GOT3 (cell line): Measurements from ENCODE around the gene ZNF800.

ENCODE experiments used
- DNase-seq: peaks from one replicate; lab custom pipeline; 2025; ENCODE audit warnings: mixed read lengths; lab: John Stamatoyannopoulos, UW

The ZNF800 gene

DNA sequence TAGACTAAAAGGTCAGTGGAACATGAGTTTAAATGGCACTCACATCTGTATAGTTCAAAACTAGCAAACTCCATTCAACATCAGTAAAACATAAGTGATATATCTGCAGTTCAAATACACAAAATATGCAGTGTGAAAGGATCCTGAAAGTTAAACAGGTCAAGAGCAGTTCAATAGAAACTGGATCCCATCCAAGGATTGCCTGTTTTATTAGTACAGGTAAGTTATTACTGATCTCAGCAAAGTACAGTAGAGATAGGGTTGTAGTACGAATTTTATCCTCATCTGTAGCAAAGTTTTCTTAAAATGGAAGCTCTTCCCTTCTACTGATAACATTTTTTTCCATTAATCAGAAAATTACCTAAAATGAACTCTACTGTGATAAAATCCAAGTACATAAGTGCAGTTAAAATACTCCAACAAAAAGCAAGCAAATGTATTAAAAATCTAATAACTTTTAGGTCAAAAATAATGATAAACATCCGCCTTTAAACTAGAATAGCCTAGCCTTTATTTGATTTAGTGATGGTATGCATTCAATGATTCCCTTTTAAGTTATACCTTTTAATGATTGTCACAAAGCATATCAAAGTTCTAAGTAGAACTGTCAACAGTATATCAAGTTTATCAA, 2.2 kb downstream of the ZNF800 start:
- no peak for DNase-seq

DNA sequence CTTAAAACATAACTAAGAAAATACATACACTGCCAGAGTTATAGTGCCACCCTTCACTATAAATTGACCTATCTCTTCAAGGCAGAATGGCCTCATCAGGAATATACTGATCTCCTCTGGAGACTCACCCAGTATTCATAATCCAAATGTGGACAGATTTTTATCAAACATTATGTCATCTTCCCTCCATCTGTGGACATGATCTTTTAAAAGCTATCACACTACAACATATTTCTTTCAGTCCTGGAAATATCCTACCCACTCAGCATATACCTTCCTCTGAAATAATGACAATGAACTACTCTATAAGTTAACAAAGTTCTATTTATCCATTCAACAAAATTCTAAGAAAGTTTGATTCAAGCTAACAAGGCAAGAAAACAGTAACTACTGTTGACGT, 3.2 kb downstream of the ZNF800 start:
- no peak for DNase-seq

DNA sequence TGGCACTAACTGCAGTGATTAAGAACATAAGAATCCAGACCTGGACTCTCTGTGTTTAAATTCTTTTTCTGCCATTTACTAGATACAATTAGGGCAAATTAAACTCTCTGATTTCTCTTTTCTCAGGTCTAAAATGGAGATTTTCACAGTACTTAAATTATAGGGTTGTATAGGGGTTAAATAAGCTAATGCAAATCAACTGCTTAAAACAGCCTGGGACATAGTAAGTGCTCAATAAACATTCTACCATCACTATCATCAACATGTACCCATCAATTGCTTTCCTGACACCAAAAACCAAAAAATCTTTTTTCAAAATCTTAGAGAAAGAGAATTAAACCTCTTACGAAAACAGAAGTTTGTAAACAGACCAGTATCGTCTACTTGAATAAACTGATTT, 4.5 kb downstream of the ZNF800 start:
- DNase-seq, result no peak

DNA sequence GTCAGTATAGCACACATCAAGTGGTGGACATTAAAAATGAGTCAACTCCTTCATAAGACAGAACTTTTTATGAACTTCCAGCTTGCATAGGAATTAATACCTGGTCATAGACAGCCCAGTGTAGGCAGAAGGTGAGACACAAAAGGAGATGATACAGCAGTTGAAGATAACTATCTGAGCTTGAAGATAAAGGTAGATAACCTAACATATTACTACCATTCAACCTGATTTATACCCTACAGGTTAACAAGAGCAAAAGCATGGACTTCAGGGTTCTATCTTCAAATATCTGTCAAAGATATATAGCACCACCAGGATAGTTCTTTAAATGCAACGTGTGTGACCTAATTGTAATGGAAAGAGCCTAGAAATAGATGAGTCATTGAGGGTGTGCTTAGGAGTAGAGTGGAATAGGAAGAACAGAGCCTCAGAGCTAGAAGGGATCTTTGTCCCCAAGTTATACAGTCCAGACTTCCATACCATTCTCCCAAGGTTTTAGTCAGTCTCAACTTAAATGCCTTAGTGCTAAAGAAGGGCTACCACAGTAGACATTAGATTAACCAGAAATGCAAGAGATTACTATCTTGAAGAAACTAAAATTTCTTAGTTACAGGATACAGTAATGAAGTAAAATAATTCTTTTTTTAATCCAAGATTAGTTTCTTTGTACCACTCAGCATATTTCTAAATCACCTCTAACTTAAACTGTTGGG, 9.2 kb downstream of the ZNF800 start:
- no peak for DNase-seq

DNA sequence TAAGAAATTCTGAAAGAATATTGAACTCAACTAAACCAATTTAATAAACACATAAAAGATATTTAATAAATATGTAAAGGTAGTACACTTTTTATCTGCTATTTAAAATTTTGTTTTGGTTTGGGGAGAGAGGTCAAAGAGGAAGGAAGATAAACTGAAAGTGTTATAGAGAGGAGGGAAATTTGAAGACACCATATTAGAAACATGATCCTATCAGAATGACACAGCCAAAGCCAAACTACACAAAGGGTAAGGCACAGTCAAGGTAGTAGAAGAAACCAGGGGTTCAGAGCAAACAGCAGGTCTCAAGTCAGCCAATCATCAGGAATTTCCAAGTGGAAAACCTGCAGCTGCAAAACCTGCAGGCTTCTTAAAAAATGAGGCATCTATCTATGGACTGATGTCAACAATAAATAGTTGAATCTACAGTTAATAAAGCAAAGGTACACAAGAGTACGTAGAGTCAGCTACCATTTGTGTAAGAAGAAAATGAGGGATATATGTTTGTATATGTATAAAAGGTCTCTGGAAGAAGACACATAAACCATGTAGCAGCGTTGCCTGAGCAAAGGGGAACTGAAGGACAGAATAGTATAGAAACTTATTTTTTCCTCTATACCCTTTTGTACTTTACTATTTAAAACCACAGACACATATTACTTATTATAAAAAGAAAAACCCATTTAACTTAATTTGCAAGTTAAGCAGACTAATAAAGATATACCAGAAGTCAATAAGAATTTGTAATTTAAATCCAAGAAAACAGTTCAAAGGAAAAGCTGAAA, 10.0 kb downstream of the ZNF800 start:
- DNase-seq, result no peak

DNA sequence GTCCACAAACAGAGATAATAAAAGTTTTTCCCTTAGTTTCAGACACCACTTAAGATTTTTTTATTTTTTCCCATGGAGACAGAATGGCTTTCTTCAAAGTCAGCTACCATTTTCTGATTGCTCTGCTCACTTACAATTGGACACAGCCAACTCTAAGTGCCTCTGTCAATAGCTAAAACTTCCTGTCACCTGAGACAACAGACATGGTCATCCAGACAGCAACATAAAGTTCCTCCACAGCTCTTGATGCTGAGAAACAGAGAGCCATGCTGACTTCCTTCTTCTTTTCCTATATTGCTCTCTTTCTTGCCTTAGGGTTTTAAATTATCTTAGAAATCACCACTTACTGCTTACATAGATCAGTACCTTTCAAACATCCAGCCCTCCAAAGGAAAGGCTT, 12.0 kb downstream of the ZNF800 start:
- DNase-seq, result no peak

DNA sequence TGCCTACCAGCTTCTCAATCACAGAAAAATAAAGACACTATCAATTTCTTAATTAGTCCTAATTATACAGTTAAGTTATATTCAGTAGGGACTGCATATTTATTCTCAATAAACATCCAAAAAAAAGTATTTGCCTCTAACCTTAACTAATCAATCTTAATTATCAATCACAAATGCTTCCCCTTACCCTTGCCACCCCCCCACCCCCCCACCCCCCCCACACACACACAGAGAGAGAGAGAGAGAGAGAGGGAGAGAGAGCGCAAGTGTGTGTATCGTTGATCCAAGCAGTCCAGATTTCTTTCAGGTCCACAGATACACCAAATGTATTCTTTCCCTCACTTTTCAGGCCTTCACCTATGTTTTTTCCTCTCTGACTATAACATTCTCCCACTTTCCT, 12.9 kb downstream of the ZNF800 start:
- no peak for DNase-seq

DNA sequence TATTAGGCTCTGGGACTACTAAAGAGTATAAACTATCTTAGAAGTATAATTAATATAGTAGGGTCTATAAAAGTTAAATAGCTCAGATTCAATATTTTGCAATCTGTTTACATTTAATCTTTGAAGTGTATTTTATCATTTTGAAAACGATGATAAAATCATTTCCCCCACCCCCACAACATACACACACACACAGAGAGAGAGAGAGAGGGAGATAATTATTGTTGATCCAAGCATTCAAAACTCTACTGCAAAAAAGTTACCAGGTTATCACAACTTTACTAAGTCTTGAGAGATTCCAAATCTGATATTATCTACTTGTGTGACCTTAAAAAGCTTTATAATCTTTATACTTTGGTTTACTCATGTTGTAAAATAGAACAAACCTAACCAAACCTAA, 14.0 kb downstream of the ZNF800 start:
- DNase-seq, result no peak

DNA sequence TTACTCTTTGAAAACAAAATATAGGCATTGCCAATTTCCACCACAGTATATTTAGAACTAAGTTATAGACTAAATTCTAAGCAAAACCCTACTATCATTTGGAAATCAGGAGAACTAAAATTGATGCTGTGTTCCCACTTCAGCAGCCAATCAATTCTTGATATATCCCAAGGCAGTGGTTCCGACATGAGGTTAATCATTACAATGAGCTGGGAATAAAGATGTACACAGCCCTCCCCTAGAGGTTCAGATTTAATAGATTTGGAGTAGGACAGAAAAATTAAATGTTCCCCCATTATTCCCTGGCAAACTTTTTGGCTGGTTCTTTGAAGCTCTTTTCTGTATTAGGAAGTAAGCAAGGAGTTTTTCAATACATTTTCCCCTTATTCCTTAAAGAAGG, 15.1 kb downstream of the ZNF800 start:
- DNase-seq, result no peak

DNA sequence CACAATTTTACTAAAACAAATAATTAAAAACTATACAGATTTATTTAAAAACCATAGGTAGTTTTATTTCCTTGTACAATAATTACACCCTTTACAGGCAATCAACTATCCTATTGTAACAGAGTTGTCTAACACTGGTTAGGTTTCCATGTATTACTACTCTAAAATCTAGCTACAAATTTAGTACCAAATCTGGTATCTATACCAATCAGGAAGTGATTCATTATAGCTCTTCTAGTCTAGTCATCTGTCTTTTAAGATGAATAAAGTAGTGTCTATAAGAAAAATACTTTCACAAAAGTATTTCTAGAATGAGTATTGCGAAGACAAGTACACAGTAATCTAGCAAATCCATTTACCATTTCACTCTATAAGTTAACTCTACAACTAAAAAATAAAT, 16.9 kb downstream of the ZNF800 start:
- DNase-seq, result no peak

DNA sequence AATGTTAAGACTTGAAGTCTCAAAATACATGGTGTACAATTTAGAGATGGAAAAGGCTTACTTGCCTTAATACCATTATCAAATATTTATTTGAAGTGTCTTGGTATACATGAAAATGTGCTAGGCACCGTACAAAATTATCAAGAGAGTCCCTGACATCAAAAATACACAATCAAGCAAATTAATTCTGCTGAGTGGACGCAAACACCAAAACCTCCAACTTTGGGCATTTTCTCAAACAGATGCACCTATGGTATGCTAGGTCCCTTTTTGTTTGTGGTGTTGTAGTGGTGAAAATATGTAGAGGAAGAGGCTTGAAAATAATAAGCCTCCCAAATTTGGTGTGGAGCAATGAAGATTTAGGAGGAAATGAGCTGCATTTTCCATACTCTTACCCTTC, 24.8 kb downstream of the ZNF800 start:
- no peak for DNase-seq

DNA sequence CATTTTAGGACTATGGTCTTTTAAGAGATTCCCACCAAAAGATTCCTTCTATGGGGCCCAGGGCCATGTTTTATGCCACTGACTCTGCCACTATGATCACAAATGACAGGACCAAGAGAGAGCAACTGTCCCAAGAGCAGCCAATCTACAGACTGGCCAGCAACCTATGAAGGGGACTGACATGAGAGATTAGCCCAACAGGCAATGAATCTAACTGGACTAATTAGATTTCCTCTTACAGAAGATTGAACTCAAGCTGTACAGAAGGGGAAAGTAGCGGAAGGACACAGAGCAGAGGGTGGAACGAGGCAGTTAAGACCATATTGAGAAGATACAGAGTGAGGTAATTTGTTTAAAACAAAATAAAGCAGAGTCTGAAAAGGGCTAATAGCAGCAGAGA, 25.8 kb downstream of the ZNF800 start:
- DNase-seq, result no peak

DNA sequence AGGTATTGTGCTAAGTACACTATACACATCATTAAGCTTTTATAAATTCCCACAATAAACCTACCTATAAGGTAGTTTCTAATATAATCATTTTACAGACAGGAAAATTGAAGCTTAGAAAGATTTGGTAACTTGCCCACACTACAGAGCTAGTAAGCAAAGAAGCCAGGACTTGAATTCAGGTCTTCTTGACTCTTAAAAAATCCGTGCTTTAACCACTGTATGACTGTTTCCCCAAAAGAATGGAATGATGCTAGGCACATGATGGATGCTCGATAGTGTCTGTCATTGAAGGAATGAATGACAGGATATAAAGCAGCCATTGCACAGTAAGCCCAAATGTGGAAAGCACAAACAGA, 26.6 kb downstream of the ZNF800 start:
- DNase-seq, result no peak

DNA sequence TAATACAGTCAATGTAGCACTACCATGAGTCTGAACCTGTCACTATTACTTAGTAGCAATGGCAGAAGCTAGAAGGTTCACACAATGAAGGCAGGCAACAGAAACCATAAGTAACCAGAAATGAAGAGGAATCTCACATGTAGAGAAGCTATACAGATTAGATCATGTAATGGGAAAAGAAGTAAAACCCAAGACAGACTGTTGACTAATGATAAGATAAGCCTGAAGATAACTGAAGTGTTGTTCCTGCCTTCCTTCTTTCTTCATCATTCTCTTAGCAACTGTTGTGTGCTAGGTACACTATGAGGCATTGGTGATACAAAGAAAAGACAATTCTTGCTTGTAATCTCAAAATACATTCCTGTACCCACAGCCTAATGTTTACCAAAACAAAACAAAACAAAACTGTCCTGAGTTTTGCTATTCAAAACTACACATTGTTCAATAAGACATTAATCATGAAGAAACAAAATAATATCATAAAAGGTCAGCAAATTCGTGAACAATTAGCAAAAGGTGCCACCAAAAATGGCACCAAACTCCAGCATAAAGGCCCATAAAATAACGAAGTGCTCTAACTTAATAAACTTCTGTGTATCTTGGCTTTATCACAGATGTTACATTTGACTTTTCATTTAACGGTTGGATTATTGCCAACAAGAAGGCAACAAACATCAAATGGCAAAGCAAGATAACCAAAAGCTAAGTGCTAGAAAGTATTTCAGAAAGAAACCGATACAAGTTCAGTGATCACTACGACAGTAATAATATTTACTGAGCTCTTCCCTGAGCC, 27.1 kb downstream of the ZNF800 start:
- DNase-seq, result no peak

DNA sequence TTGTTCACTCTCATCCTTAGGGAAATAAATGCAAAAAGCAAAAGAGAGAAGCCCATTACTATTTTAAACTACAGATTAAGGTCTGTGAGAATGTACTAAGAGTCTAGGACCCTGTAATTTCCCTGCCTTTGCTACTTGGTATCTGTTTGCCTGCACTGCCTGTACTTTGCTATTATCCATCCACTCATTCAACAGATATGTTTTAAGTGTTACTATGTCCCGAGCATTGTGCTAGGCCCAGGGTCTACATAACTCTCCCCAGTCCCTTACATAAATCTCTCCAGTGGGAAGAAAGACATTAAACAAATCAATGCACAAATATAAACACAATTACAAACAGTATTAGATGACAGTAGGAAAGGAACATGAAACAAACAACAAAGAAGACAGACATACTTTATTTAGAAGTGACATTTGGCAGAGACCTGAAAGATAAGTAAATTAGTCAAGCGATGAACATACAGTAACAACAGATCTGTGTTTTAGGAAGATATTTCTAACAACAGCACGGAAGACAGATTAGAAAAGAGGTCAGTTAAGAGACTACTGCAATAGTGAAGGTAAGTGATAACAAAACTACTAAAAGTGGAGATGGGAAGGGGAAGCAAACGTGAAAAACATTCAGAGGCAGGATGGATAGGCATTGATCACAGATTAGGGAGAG, 30.0 kb downstream of the ZNF800 start:
- no peak for DNase-seq

DNA sequence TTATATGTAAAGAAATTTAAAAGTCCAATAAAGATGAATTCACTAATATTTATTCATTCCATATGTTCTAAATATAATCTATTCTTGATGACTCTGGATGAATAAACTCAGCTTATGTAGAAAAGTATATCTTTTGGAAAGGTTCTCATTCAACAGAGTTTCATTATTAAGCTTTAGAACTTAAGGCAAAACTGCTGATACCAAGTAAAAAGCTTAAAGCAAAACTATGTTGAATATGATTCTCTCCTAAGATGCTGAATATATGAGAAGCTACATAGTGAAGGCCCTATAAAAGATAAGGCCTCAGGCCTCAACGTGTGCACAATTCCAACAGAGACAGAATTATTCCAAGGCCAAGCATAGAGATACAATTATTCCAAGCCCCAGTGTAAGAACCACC, 30.8 kb downstream of the ZNF800 start:
- no peak for DNase-seq

DNA sequence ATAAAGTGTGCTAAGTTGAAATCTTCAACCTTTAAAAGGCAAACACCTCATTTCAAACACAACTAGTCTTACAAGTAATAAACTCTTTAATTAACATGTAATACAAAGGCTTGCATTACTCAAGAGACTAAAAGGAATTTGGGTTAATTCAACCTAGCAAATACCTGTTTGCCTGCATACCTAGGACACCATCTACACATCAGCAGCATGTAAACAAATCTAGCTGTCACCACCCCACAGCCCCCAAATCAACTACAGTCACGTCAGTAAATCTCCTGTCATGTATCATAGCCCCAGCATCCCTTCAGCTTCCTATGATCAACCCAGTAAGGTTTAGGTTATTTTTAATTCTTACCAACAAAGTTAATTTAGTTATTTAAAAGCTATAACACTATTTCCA, 33.5 kb downstream of the ZNF800 start:
- no peak for DNase-seq

DNA sequence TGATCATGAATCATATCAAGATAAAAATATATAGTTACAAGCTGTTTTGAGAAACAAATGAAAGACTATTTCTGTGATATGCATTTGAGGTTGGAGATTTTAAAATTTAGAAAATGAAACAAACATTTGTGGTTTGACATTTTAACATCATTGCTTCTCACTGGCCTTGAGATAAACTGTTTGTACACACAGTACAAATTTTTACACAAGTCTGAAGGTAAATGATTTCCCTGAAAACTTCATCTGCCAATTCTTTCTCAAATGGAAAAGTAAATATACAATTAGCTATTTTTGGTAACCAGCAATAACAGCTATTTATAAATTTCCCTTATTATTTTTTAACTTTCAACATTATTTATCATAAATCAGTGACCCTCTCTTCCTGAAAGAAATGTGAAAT, 38.6 kb downstream of the ZNF800 start:
- DNase-seq, result no peak

DNA sequence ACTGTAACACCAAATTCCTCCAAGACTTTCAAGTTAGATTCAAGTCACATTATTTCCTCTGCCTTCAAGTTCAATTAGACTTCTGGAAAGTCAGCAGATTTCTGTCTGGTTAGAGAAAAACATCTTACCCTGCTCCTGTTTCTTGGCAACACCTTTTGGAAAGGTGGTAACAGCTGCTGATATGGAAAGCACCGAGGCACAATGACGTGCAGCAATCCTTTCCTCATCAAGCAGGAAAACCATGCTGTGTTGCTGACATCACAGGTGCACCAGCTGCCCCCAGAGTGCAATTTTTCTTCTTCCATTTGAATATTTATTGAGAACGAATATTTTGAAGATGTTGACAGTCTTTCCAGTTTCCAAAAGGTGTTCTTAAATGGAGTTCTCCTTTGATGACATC, 41.9 kb downstream of the ZNF800 start:
- no peak for DNase-seq

DNA sequence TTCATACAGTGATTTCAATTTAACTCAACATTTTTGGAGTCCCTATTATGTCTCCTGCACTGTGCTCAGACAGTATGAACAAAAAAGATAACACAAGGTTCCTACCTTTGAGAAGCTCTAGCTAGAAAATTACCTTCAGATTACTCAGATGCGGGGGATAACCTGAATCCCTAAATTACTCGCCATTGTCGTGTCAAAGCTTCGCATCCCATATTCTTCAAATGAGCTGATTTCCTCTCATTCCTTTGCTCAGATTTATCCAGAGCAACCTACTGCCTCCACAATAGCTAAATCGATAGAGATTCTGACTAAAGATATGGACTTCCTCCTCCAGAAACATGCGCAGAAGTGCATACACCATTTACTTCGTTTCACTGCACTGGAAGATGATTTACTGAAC, 42.6 kb downstream of the ZNF800 start:
- DNase-seq, result no peak

DNA sequence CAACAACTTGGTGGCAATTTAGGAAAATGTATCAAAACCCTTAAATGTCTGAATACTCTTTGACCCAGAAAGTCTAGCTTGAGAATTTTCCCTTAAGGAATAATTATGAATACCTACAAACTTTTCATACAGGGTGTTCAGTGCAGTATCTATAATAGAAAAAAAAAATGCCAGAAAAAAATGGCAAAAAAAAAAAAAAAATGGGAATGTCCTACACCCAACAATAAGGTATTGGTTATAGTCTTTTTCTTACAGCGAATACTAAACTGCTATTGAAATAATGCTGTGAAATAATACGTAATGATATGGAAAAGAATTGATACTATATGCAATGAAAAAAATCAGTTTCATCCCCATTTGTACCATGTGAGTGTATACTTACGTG, 44.3 kb downstream of the ZNF800 start:
- DNase-seq, result no peak
